ENCODE data around the gene KLHDC4.
A peak's percentile ranks its signal among the peaks of the same experiment; 100 is the strongest.
"Not testable (repeated sequence)": the region's sequence is repeated elsewhere in the genome, so short reads cannot be mapped to it uniquely, and the experiment has no call there.

The KLHDC4 gene

DNA sequence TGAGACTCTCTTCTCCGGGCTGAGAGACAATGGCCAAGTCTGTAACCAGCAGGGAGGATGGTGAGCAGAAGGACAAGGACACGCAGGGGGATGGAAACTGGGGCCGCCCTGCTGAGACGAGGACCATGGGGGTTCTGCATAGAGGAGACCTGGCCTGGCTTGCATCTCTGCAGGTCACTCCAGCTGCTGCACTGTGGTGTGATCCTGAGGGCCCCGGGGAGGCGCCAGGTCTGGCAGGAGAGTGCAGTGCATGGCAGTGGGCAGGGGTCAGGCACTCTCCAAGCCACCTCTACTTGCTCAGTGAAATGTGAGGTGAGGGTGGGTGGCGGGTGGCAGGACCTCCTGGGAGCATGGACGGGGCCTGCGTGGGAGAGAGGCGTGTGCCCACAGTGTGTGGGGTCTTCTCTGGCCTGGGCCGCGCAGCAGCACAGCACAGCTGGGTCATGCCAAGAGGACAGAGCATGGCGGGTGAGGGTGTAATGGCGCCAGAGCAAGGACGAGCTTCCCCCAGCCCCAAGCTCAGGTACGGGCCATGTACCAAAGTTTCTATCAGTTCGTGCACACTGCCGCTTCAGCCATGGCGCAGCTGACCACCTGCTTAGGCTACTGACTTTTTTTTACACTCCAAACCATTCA lies 43.1 kb downstream of the KLHDC4 start:
- no peak overlapping the region for H3K4me3 ChIP-seq (ENCODE audit: low read depth, low read length)
- no peaks in the 10 kb centered on the region for H3K36me3 ChIP-seq

DNA sequence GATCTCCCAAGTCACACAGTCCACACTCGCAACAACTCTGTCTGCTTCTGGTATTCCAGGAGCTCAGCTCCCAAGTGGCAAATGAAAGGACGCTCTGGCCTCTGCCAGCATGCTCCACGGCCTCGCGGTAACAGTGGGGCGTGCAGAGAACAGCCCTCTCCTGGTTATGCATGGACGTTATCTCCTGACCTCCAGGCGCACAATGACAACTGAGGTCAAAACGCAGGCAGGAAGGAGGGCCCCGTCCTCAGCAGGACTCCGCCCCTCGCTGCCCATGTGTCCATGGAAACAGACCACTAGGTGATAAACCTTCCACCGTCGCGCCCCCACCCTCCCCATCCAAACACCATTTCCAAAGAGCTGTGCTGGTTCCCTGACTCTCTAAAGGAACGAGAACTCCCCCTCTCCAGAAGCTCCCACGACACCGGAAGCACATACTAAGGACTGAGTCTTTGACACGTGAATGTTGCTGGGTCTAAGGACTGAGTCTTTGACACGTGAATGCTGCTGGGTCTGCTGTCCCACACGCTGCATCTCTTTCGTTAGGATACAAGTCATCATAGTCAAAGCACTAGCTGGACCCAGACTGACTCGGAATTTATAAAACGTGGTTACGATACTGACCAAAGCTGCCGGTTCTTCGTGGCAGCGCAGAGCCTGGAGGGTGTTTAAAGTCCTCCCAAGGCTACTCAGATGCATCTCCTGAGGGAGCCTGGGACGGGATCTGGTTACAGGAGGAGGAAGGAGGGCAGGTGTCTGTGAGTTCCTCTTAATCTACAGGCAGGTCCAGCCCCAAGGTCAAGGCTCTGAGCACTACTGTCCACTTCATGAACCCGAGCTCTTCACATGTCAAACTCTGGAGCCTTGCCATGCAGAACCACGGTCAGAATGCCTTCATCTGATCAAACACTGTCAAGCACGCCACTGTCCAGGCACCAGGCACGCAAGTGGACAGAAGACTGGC lies 43.9 kb downstream of the KLHDC4 start:
- Histone ChIP-seq H3K27me3 (ENCODE audit: insufficient read depth, low read depth, severe bottlenecking) (no peaks in the 10 kb centered on the region), H3K36me3 (no peaks in the 10 kb centered on the region), H3K9me3 (ENCODE audit: severe bottlenecking) (no peaks in the 10 kb centered on the region), H3K4me3 (ENCODE audit: low read depth, low read length) (no peak overlapping the region), H3K27ac (peak overlapping the region; percentile 86)
- no peak for TF ChIP-seq CTCF (IDR thresholded peaks at IDR 0.05; ENCODE audit: low read depth, low read length)
- no peak for DNase-seq

More for the DNA sequence above, 43.1 kb downstream of the KLHDC4 start:
- DNase-seq: no peak
- Histone ChIP-seq H3K27ac (peak overlapping the region; percentile 86), H3K27me3 (ENCODE audit: insufficient read depth, low read depth, severe bottlenecking) (no peaks in the 10 kb centered on the region), H3K9me3 (ENCODE audit: severe bottlenecking) (no peaks in the 10 kb centered on the region)
- no peak for TF ChIP-seq CTCF (IDR thresholded peaks at IDR 0.05; ENCODE audit: low read depth, low read length)

GRCh38 chr16:87720446-87720845 lies 45.3 kb downstream of the KLHDC4 start:
- TF ChIP-seq CTCF (IDR thresholded peaks at IDR 0.05; ENCODE audit: low read depth, low read length): no peak
- Histone ChIP-seq H3K9me3 (ENCODE audit: severe bottlenecking) (no peaks in the 10 kb centered on the region), H3K4me3 (ENCODE audit: low read depth, low read length) (no peak overlapping the region), H3K36me3 (no peaks in the 10 kb centered on the region), H3K27ac (no peak overlapping the region), H3K27me3 (ENCODE audit: insufficient read depth, low read depth, severe bottlenecking) (no peaks in the 10 kb centered on the region)
- DNase-seq: no peak

- not testable (repeated sequence) for H3K4me3 ChIP-seq (ENCODE audit: low read depth, low read length)
Observed at GRCh38 chr16:87718831-87719230, 47.0 kb downstream of the KLHDC4 start.

DNA sequence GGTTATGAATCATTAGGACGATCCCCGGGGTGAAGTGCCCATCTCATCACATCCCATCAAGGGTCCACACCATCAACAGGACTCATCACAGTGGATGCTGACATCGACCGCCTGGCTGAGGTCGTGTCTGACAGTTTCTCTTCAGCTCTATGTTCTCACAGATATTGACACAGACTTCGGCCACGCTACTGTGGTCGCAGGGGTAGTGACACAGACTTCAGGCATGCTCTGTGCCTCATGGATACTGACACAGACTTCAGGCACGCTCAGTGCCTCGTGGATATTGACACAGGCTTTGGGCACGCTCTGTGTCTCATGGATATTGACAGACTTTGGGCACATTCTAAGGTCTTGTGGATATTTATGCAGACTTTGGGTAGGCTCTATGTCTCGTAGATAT lies 50.1 kb downstream of the KLHDC4 start:
- no peak for TF ChIP-seq CTCF (IDR thresholded peaks at IDR 0.05; ENCODE audit: low read depth, low read length)
- Histone ChIP-seq H3K9me3 (ENCODE audit: severe bottlenecking) (no peaks in the 10 kb centered on the region), H3K27me3 (ENCODE audit: insufficient read depth, low read depth, severe bottlenecking) (no peaks in the 10 kb centered on the region), H3K27ac (no peak overlapping the region), H3K36me3 (no peaks in the 10 kb centered on the region), H3K4me3 (ENCODE audit: low read depth, low read length) (no peak overlapping the region)
- no peak for DNase-seq

More at GRCh38 chr16:87718831-87719230, 47.0 kb downstream of the KLHDC4 start:
- not testable (repeated sequence) for H3K27me3 ChIP-seq (ENCODE audit: insufficient read depth, low read depth, severe bottlenecking); H3K36me3 ChIP-seq; DNase-seq; H3K9me3 ChIP-seq (ENCODE audit: severe bottlenecking); H3K27ac ChIP-seq

GRCh38 chr16:87715231-87715630 lies 50.6 kb downstream of the KLHDC4 start:
- Histone ChIP-seq H3K9me3 (ENCODE audit: severe bottlenecking) (no peaks in the 10 kb centered on the region), H3K36me3 (no peaks in the 10 kb centered on the region), H3K4me3 (ENCODE audit: low read depth, low read length) (no peak overlapping the region), H3K27ac (no peak overlapping the region), H3K27me3 (ENCODE audit: insufficient read depth, low read depth, severe bottlenecking) (no peaks in the 10 kb centered on the region)
- no peak for TF ChIP-seq CTCF (IDR thresholded peaks at IDR 0.05; ENCODE audit: low read depth, low read length)
- DNase-seq: no peak
